Mesendoderm (in vitro differentiated cells): ENCODE data around the gene FAT1.

ENCODE experiments used
- DNase-seq: peaks from one replicate; pipeline ENCODE4 v3.0.0; 2013
- H2AK5ac ChIP-seq: 2 replicates; pipeline ENCODE4 v1.6.1; 2013; ENCODE audit warnings: low read length, inconsistent platforms
- H2BK120ac ChIP-seq: 2 replicates; pipeline ENCODE4 v1.6.1; 2013; ENCODE audit warnings: low read depth, mild to moderate bottlenecking, low read length, moderate library complexity, mixed read lengths
- H2BK15ac ChIP-seq: replicated peaks from 2 replicates; pipeline ENCODE4 v1.6.1; 2013; ENCODE audit warnings: low read depth, mild to moderate bottlenecking, moderate library complexity
- H2BK5ac ChIP-seq: 2 replicates; pipeline ENCODE4 v1.6.1; 2013; ENCODE audit warnings: low read length, inconsistent platforms
- H3K18ac ChIP-seq: 2 replicates; pipeline ENCODE4 v1.6.1; 2013; ENCODE audit warnings: mild to moderate bottlenecking, low read length, mixed read lengths
- H3K23ac ChIP-seq: one replicate; pipeline ENCODE4 v1.6.1; 2013; ENCODE audit warnings: low read length
- H3K27ac ChIP-seq: 2 replicates; pipeline ENCODE4 v1.5.1; 2013; ENCODE audit warnings: low read depth, mild to moderate bottlenecking, inconsistent platforms, low read length, moderate library complexity
- H3K27me3 ChIP-seq: 2 replicates; pipeline ENCODE4 v1.6.1; 2013; ENCODE audit warnings: low read length, control low read depth, mild to moderate bottlenecking, inconsistent platforms; ENCODE audit not compliant: insufficient read depth, poor library complexity
- H3K36me3 ChIP-seq: 2 replicates; pipeline ENCODE4 v1.6.1; 2013; ENCODE audit warnings: low read length, inconsistent platforms; ENCODE audit not compliant: control insufficient read depth, insufficient read depth
- H3K4ac ChIP-seq: one replicate; pipeline ENCODE4 v1.6.1; 2013; ENCODE audit warnings: low read depth, mild to moderate bottlenecking, low read length, moderate library complexity
- H3K4me1 ChIP-seq: 2 replicates; pipeline ENCODE4 v1.6.1; 2013; ENCODE audit warnings: low read depth, low read length, inconsistent platforms; ENCODE audit not compliant: control insufficient read depth
- H3K4me2 ChIP-seq: 2 replicates; pipeline ENCODE4 v1.6.1; 2013; ENCODE audit warnings: low read length
- H3K4me3 ChIP-seq: 2 replicates; pipeline ENCODE4 v1.5.1; 2013; ENCODE audit warnings: mild to moderate bottlenecking, low read length
- H3K56ac ChIP-seq: one replicate; pipeline ENCODE4 v1.6.1; 2013; ENCODE audit warnings: low read length
- H3K79me1 ChIP-seq: 2 replicates; pipeline ENCODE4 v1.6.1; 2013; ENCODE audit warnings: low read length, inconsistent platforms
- H3K79me2 ChIP-seq: 2 replicates; pipeline ENCODE4 v1.6.1; 2013; ENCODE audit warnings: mild to moderate bottlenecking, low read length; ENCODE audit not compliant: control insufficient read depth, insufficient read depth
- H3K9ac ChIP-seq: 2 replicates; pipeline ENCODE4 v1.6.1; 2013; ENCODE audit warnings: low read length, inconsistent platforms
- H4K5ac ChIP-seq: one replicate; pipeline ENCODE4 v1.6.1; 2013; ENCODE audit warnings: low read length
- H4K8ac ChIP-seq: one replicate; pipeline ENCODE4 v1.6.1; 2013; ENCODE audit warnings: low read depth, mild to moderate bottlenecking, control low read depth, low read length, moderate library complexity
- WGBS: extraction: QIAGEN DNeasy Blood & Tissue Kit; methylation state at CpG from one replicate; pipeline ENCODE4 v1.1.7; 2013; ENCODE audit warnings: low lambda C conversion rate, missing lambda C conversion rate; ENCODE audit not compliant: insufficient coverage; ENCODE audit errors: extremely low coverage; 5-methylcytosine and 5-hydroxymethylcytosine counted together

Gene FAT1

GRCh38 chr4:186698028-186698427 lies 25.6 kb downstream of the FAT1 start:
- no peak for DNase-seq
- H3K79me2 ChIP-seq, result peaks cover 52% of the 10 kb centered on the region
- no CpG with 5 or more reads among the region's 12 CpGs for WGBS

GRCh38 chr4:186695392-186695791 lies 28.3 kb downstream of the FAT1 start:
- Histone ChIP-seq H3K4me3 (no peak overlapping the region), H2AK5ac (no peak overlapping the region), H2BK15ac (no peak overlapping the region), H3K23ac (no peak overlapping the region), H3K4me2 (no peak overlapping the region), H3K56ac (no peak overlapping the region), H4K8ac (no peak overlapping the region), H3K27me3 (no peaks in the 10 kb centered on the region), H2BK120ac (no peak overlapping the region), H2BK5ac (no peak overlapping the region), H3K9ac (no peak overlapping the region), H3K27ac (no peak overlapping the region), H3K79me1 (peaks cover 14% of the 10 kb centered on the region), H3K36me3 (no peaks in the 10 kb centered on the region), H3K4me1 (peaks cover 2% of the 10 kb centered on the region), H3K4ac (no peak overlapping the region), H3K18ac (no peak overlapping the region), H3K79me2 (peaks cover 33% of the 10 kb centered on the region), H4K5ac (no peak overlapping the region)
- no CpG with 5 or more reads among the region's 4 CpGs for WGBS
- DNase-seq, result no peak

More at GRCh38 chr4:186698028-186698427, 25.6 kb downstream of the FAT1 start:
- Histone ChIP-seq H2AK5ac (no peak overlapping the region), H3K4me1 (peaks cover 6% of the 10 kb centered on the region), H3K27ac (no peak overlapping the region), H3K23ac (no peak overlapping the region), H2BK120ac (no peak overlapping the region), H4K8ac (no peak overlapping the region), H4K5ac (no peak overlapping the region), H3K18ac (no peak overlapping the region), H3K36me3 (no peaks in the 10 kb centered on the region), H3K4ac (no peak overlapping the region), H3K56ac (no peak overlapping the region), H3K4me2 (no peak overlapping the region), H3K79me1 (peaks cover 17% of the 10 kb centered on the region), H3K9ac (no peak overlapping the region), H3K4me3 (no peak overlapping the region), H2BK5ac (no peak overlapping the region), H2BK15ac (no peak overlapping the region), H3K27me3 (no peaks in the 10 kb centered on the region)

GRCh38 chr4:186693894-186694293 lies 29.8 kb downstream of the FAT1 start:
- Histone ChIP-seq H3K4me1 (no peaks in the 10 kb centered on the region), H2BK15ac (no peak overlapping the region), H3K36me3 (no peaks in the 10 kb centered on the region), H3K4ac (no peak overlapping the region), H3K4me3 (no peak overlapping the region), H2BK120ac (no peak overlapping the region), H3K79me2 (peaks cover 24% of the 10 kb centered on the region), H3K27ac (no peak overlapping the region), H3K79me1 (peaks cover 7% of the 10 kb centered on the region), H4K8ac (no peak overlapping the region), H4K5ac (no peak overlapping the region), H2BK5ac (no peak overlapping the region), H3K9ac (no peak overlapping the region), H3K4me2 (no peak overlapping the region), H3K27me3 (no peaks in the 10 kb centered on the region), H2AK5ac (no peak overlapping the region), H3K18ac (no peak overlapping the region), H3K23ac (no peak overlapping the region), H3K56ac (no peak overlapping the region)
- WGBS, result 100% methylated on average over 3 of the region's 3 CpGs
- DNase-seq, result no peak

GRCh38 chr4:186693159-186693815 lies 30.4 kb downstream of the FAT1 start:
- Histone ChIP-seq H3K23ac (no peak overlapping the region), H3K4me2 (no peak overlapping the region), H3K27ac (no peak overlapping the region), H4K8ac (no peak overlapping the region), H3K4me1 (peaks cover 1% of the 10 kb centered on the region), H3K79me2 (peaks cover 19% of the 10 kb centered on the region), H2BK5ac (no peak overlapping the region), H2BK15ac (no peak overlapping the region), H4K5ac (no peak overlapping the region), H3K56ac (no peak overlapping the region), H3K4me3 (no peak overlapping the region), H3K36me3 (no peaks in the 10 kb centered on the region), H3K79me1 (peaks cover 5% of the 10 kb centered on the region), H3K18ac (no peak overlapping the region), H2AK5ac (no peak overlapping the region), H3K27me3 (no peaks in the 10 kb centered on the region), H3K9ac (no peak overlapping the region), H3K4ac (no peak overlapping the region), H2BK120ac (no peak overlapping the region)
- WGBS, result no CpG with 5 or more reads among the region's 17 CpGs
- DNase-seq, result no peak

GRCh38 chr4:186691396-186691795 lies 32.3 kb downstream of the FAT1 start:
- peaks cover 6% of the 10 kb centered on the region for H3K4me1 ChIP-seq
- no peak overlapping the region for H4K8ac ChIP-seq
- no peak overlapping the region for H2BK5ac ChIP-seq
- H2BK120ac ChIP-seq, result no peak overlapping the region
- no peak overlapping the region for H3K23ac ChIP-seq
- no peak overlapping the region for H3K4me2 ChIP-seq
- WGBS, result no CpG with 5 or more reads among the region's 5 CpGs
- no peaks in the 10 kb centered on the region for H3K27me3 ChIP-seq
- H3K9ac ChIP-seq, result no peak overlapping the region
- H3K4me3 ChIP-seq, result no peak overlapping the region
- peaks cover 12% of the 10 kb centered on the region for H3K79me2 ChIP-seq
- H4K5ac ChIP-seq, result no peak overlapping the region
- H3K4ac ChIP-seq, result no peak overlapping the region
- H3K79me1 ChIP-seq, result peaks cover 7% of the 10 kb centered on the region
- no peak for DNase-seq
- H2AK5ac ChIP-seq, result no peak overlapping the region
- H3K36me3 ChIP-seq, result no peaks in the 10 kb centered on the region
- H3K27ac ChIP-seq, result no peak overlapping the region
- H3K18ac ChIP-seq, result no peak overlapping the region
- no peak overlapping the region for H3K56ac ChIP-seq
- H2BK15ac ChIP-seq, result no peak overlapping the region

- no peaks in the 10 kb centered on the region for H3K36me3 ChIP-seq
- H2AK5ac ChIP-seq, result no peak overlapping the region
- H3K4me1 ChIP-seq, result peaks cover 8% of the 10 kb centered on the region
- no peak overlapping the region for H3K23ac ChIP-seq
- no peak overlapping the region for H3K4ac ChIP-seq
- no peak overlapping the region for H2BK5ac ChIP-seq
- DNase-seq, result no peak
- no peak overlapping the region for H2BK15ac ChIP-seq
- no peak overlapping the region for H3K4me2 ChIP-seq
- no peak overlapping the region for H4K8ac ChIP-seq
- peaks cover 8% of the 10 kb centered on the region for H3K79me2 ChIP-seq
- no peak overlapping the region for H3K18ac ChIP-seq
- H3K4me3 ChIP-seq, result no peak overlapping the region
- H3K27me3 ChIP-seq, result no peaks in the 10 kb centered on the region
- H3K27ac ChIP-seq, result no peak overlapping the region
- no peak overlapping the region for H2BK120ac ChIP-seq
- H3K9ac ChIP-seq, result no peak overlapping the region
- peaks cover 7% of the 10 kb centered on the region for H3K79me1 ChIP-seq
- WGBS, result no CpG with 5 or more reads among the region's 7 CpGs
- no peak overlapping the region for H4K5ac ChIP-seq
- H3K56ac ChIP-seq, result no peak overlapping the region
Observed at GRCh38 chr4:186689476-186689875, 34.2 kb downstream of the FAT1 start.
